Naive thymus-derived CD4-positive, alpha-beta T cell (primary cell): ENCODE results near the gene TNRC6B. TPM values are rescaled to one million over a fixed set of nuclear protein-coding genes. Genes with fewer than 3 reads are reported as not detected.
A peak's percentile ranks its signal among the peaks of the same experiment; 100 is the strongest.

Source experiments
- ATAC-seq: fragments of 150-1000 bp; cut with Tn5 transposase; 2 replicates; pipeline ENCODE4 v1.10.0; 2021; ENCODE audit warnings: mild to moderate bottlenecking, moderate library complexity
- CTCF ChIA-PET: fragments of 350-600 bp; sonication (Branson Sonifier 250); formaldehyde crosslinking; loops from one replicate; lab custom pipeline; 2021; ENCODE audit warnings: antibody characterized with exemption; lab: Charles Lee
- POLR2A ChIA-PET: fragments of 350-600 bp; sonication (Branson Sonifier 250); formaldehyde crosslinking; loops from one replicate; lab custom pipeline; 2021; ENCODE audit warnings: antibody characterized with exemption, inconsistent platforms; lab: Charles Lee
- DNase-seq, 9 donors: peaks; one replicate each; pipeline versions ENCODE4 v3.0.0 to v3.0.0-alpha.2; 2020 to 2022; ENCODE audit warnings: mixed read lengths in 1 of 9
- H3K27ac ChIP-seq: one replicate; pipeline ENCODE4 v1.7.0; 2013; ENCODE audit warnings: mild to moderate bottlenecking, low read depth, low read length, moderate library complexity
- H3K27me3 ChIP-seq, 2 donors: one replicate each; pipeline ENCODE4 v1.7.0; 2013; ENCODE audit warnings: low read length in 2 of 2, mild to moderate bottlenecking in 2 of 2, moderate library complexity in 2 of 2; ENCODE audit not compliant: control insufficient read depth in 2 of 2, insufficient read depth in 2 of 2
- H3K36me3 ChIP-seq, 3 experiments: 1 replicate in 2 of 3; 2 replicates in 1 of 3; pipeline ENCODE4 v1.7.0; 2013; ENCODE audit warnings: low read length in 3 of 3, mild to moderate bottlenecking in 3 of 3, moderate library complexity in 1 of 3; ENCODE audit not compliant: insufficient read depth in 3 of 3, control insufficient read depth in 2 of 3
- H3K4me1 ChIP-seq, 2 donors: one replicate each; pipeline ENCODE4 v1.7.0; 2013; ENCODE audit warnings: low read length in 2 of 2, mild to moderate bottlenecking in 2 of 2, moderate library complexity in 1 of 2; ENCODE audit not compliant: control insufficient read depth in 2 of 2, insufficient read depth in 2 of 2
- H3K4me3 ChIP-seq: 2 replicates; pipeline ENCODE4 v1.7.0; 2013; ENCODE audit warnings: mild to moderate bottlenecking, low read length
- H3K9me3 ChIP-seq, 3 experiments: 1 replicate in 2 of 3; 2 replicates in 1 of 3; pipeline ENCODE4 v1.7.0; 2013; ENCODE audit warnings: low read length in 3 of 3; ENCODE audit not compliant: control insufficient read depth in 2 of 3
- H3K27ac Mint-ChIP-seq, 9 donors: one replicate each; pipeline ENCODE4 v1.8.0; 2020 to 2022; ENCODE audit warnings: mixed read lengths in 9 of 9, mild to moderate bottlenecking in 8 of 9, moderate library complexity in 5 of 9, inconsistent platforms in 2 of 9
- H3K27me3 Mint-ChIP-seq, 5 donors: one replicate each; pipeline ENCODE4 v1.8.0; 2021 to 2022; ENCODE audit warnings: mixed read lengths in 5 of 5, mild to moderate bottlenecking in 1 of 5
- H3K36me3 Mint-ChIP-seq, 5 donors: one replicate each; pipeline ENCODE4 v1.8.0; 2020 to 2022; ENCODE audit warnings: mixed read lengths in 5 of 5, mild to moderate bottlenecking in 3 of 5, inconsistent platforms in 1 of 5
- H3K4me1 Mint-ChIP-seq, 7 donors: one replicate each; pipeline ENCODE4 v1.8.0; 2020 to 2022; ENCODE audit warnings: mixed read lengths in 7 of 7, mild to moderate bottlenecking in 3 of 7, inconsistent platforms in 1 of 7
- H3K4me3 Mint-ChIP-seq, 10 donors: one replicate each; pipeline ENCODE4 v1.8.0; 2020 to 2022; ENCODE audit warnings: mild to moderate bottlenecking in 10 of 10, mixed read lengths in 10 of 10, moderate library complexity in 6 of 10, inconsistent platforms in 2 of 10
- H3K9me3 Mint-ChIP-seq, 11 donors: one replicate each; pipeline ENCODE4 v1.8.0; 2020 to 2022; ENCODE audit warnings: mixed read lengths in 11 of 11, mild to moderate bottlenecking in 4 of 11, inconsistent platforms in 1 of 11, moderate library complexity in 1 of 11
- intact Hi-C, 2 donors: fragments of 100-400 bp; cut with micrococcal nuclease; formaldehyde crosslinking; loops; one replicate each; pipeline ENCODE4 v1.15.1; 2023
- polyA plus RNA-seq, 2 donors: library from polyadenylated mRNA; unstranded; fragments of 300-500 nt; fragmentation: Illumina TruSeq; gene quantifications; one replicate each; pipeline ENCODE4 v1.2.3, GENCODE V29; 2021
- total RNA-seq, 6 experiments: library from RNA in 5 of 6; stranded (reverse) in 5 of 6; gene quantifications; 1 replicate in 5 of 6; 2 replicates in 1 of 6; pipeline ENCODE4 v1.2.3 and lab custom pipeline; 2021 to 2026

Gene TNRC6B
- total and polyA plus RNA-seq, 7 experiments from 2014 or later = 67.4 to 165 (median 136) TPM

- intact Hi-C loops = no loop called here
- Mint-ChIP-seq H3K4me3 (no peak overlapping the region), H3K9me3 (peaks cover 0 to 1% (median 0%) of the 10 kb centered on the region in 11 donors), H3K36me3 (peaks cover 26 to 84% (median 62%) of the 10 kb centered on the region in 5 donors), H3K27ac (peak overlapping the region in 5 of 9 donors; percentile 17 to 80 (median 68)), H3K27me3 (no peaks in the 10 kb centered on the region), H3K4me1 (peaks cover 0 to 11% (median 6%) of the 10 kb centered on the region in 7 donors)
- Histone ChIP-seq H3K9me3 (no peaks in the 10 kb centered on the region), H3K27ac (no peak overlapping the region), H3K27me3 (no peaks in the 10 kb centered on the region), H3K4me1 (no peaks in the 10 kb centered on the region), H3K36me3 (peaks cover 68 to 100% (median 73%) of the 10 kb centered on the region in 3 experiments), H3K4me3 (no peak overlapping the region)
- ChIA-PET POLR2A (no interaction called here), CTCF (no interaction called here)
- ATAC-seq (no peak), DNase-seq (no peak)
These were observed 185.3 kb downstream of the TNRC6B start for GRCh38 chr22:40363059-40363458.

- intact Hi-C loops = no loop called here
- H3K4me3 Mint-ChIP-seq = no peak overlapping the region
- H3K27ac Mint-ChIP-seq = peak overlapping the region in 8 of 9 donors; percentile 22 to 72 (median 40)
- H3K27ac ChIP-seq = no peak overlapping the region
- H3K4me1 Mint-ChIP-seq = peaks cover 0 to 10% (median 6%) of the 10 kb centered on the region in 7 donors
- no peak overlapping the region for H3K4me3 ChIP-seq
- POLR2A ChIA-PET = no interaction called here
- no peaks in the 10 kb centered on the region for H3K27me3 ChIP-seq
- H3K27me3 Mint-ChIP-seq = no peaks in the 10 kb centered on the region
- ATAC-seq (no peak), DNase-seq (no peak)
- no peaks in the 10 kb centered on the region for H3K4me1 ChIP-seq
- peaks cover 0 to 1% (median 0%) of the 10 kb centered on the region in 11 donors for H3K9me3 Mint-ChIP-seq
- H3K9me3 ChIP-seq = no peaks in the 10 kb centered on the region
- peaks cover 22 to 73% (median 55%) of the 10 kb centered on the region in 5 donors for H3K36me3 Mint-ChIP-seq
- CTCF ChIA-PET = no interaction called here
- peaks cover 56 to 90% (median 64%) of the 10 kb centered on the region in 3 experiments for H3K36me3 ChIP-seq
These were observed 186.7 kb downstream of the TNRC6B start for GRCh38 chr22:40364431-40364830.

- Histone ChIP-seq H3K4me1 (peaks cover 0 to under 1% of the 10 kb centered on the region in 2 donors), H3K27ac (no peak overlapping the region), H3K36me3 (peaks cover 40 to 80% (median 56%) of the 10 kb centered on the region in 3 experiments), H3K9me3 (no peaks in the 10 kb centered on the region), H3K4me3 (no peak overlapping the region), H3K27me3 (no peaks in the 10 kb centered on the region)
- peak overlapping the region in 5 of 9 donors; percentile 14 to 79 (median 24) for H3K27ac Mint-ChIP-seq
- H3K9me3 Mint-ChIP-seq = peaks cover 0 to 1% (median 0%) of the 10 kb centered on the region in 11 donors
- H3K36me3 Mint-ChIP-seq = peaks cover 22 to 60% (median 49%) of the 10 kb centered on the region in 5 donors
- DNase-seq (no peak), ATAC-seq (no peak)
- no peaks in the 10 kb centered on the region for H3K27me3 Mint-ChIP-seq
- H3K4me1 Mint-ChIP-seq = peaks cover under 1 to 10% (median 6%) of the 10 kb centered on the region in 7 donors
- no peak overlapping the region for H3K4me3 Mint-ChIP-seq
- ChIA-PET CTCF (no interaction called here), POLR2A (interaction anchor here (1.0 kb wide), 1 partner anchor 49 kb away, joined by 4 read pairs; no protein-coding TSS in a partner anchor)
- intact Hi-C loops = no loop called here
These were observed 188.3 kb downstream of the TNRC6B start for GRCh38 chr22:40366068-40366467.

GRCh38 chr22:40367342-40367741 lies 189.6 kb downstream of the TNRC6B start:
- no peak for ATAC-seq
- Histone ChIP-seq H3K27me3 (no peaks in the 10 kb centered on the region), H3K27ac (no peak overlapping the region), H3K9me3 (no peaks in the 10 kb centered on the region), H3K4me3 (no peak overlapping the region), H3K4me1 (peaks cover 3 to 7% of the 10 kb centered on the region in 2 donors), H3K36me3 (peaks cover 27 to 67% (median 43%) of the 10 kb centered on the region in 3 experiments)
- H3K36me3 Mint-ChIP-seq = peaks cover 14 to 47% (median 39%) of the 10 kb centered on the region in 5 donors
- ChIA-PET POLR2A (interaction anchor here (0.7 kb wide), 1 partner anchor 40 kb away, joined by 3 read pairs; no protein-coding TSS in a partner anchor), CTCF (interaction anchor here (1.1 to 1.2 kb wide), 2 partner anchors 19 to 41 kb away, joined by 3 read pairs; no protein-coding TSS in a partner anchor)
- no peaks in the 10 kb centered on the region for H3K27me3 Mint-ChIP-seq
- intact Hi-C loops = no loop called here
- H3K4me1 Mint-ChIP-seq = peaks cover 7 to 17% (median 12%) of the 10 kb centered on the region in 7 donors
- H3K9me3 Mint-ChIP-seq = peaks cover 0 to 2% (median 0%) of the 10 kb centered on the region in 11 donors
- no peak overlapping the region for H3K4me3 Mint-ChIP-seq
- no peak for DNase-seq
- peak overlapping the region in 3 of 9 donors; percentile 0 to 41 (median 38) for H3K27ac Mint-ChIP-seq

GRCh38 chr22:40368016-40368415 lies 190.3 kb downstream of the TNRC6B start:
- POLR2A ChIA-PET = interaction anchor here (0.8 to 1.3 kb wide), 3 partner anchors 15 to 323 kb away, joined by 3 to 4 read pairs (median 3); no protein-coding TSS in a partner anchor
- intact Hi-C loops = no loop called here
- H3K4me1 ChIP-seq = peaks cover 3 to 13% of the 10 kb centered on the region in 2 donors
- H3K27ac Mint-ChIP-seq = peak overlapping the region in 1 of 9 donors; percentile 41
- H3K4me3 ChIP-seq = no peak overlapping the region
- H3K9me3 ChIP-seq = no peaks in the 10 kb centered on the region
- H3K4me1 Mint-ChIP-seq = peaks cover 12 to 23% (median 17%) of the 10 kb centered on the region in 7 donors
- no peaks in the 10 kb centered on the region for H3K27me3 ChIP-seq
- peaks cover 21 to 60% (median 36%) of the 10 kb centered on the region in 3 experiments for H3K36me3 ChIP-seq
- H3K27me3 Mint-ChIP-seq = no peaks in the 10 kb centered on the region
- no peak for DNase-seq
- H3K4me3 Mint-ChIP-seq = peak overlapping the region in 2 of 10 donors; percentile 17 to 33
- H3K36me3 Mint-ChIP-seq = peaks cover 8 to 40% (median 38%) of the 10 kb centered on the region in 5 donors
- ATAC-seq = no peak
- CTCF ChIA-PET = interaction anchor here (1.1 to 1.2 kb wide), 2 partner anchors 20 to 40 kb away, joined by 3 read pairs; no protein-coding TSS in a partner anchor
- no peak overlapping the region for H3K27ac ChIP-seq
- H3K9me3 Mint-ChIP-seq = peaks cover 0 to 1% (median 0%) of the 10 kb centered on the region in 11 donors

- Histone ChIP-seq H3K36me3 (peaks cover 21 to 52% (median 33%) of the 10 kb centered on the region in 3 experiments), H3K27me3 (no peaks in the 10 kb centered on the region), H3K4me3 (no peak overlapping the region), H3K4me1 (peaks cover 3 to 14% of the 10 kb centered on the region in 2 donors), H3K27ac (no peak overlapping the region), H3K9me3 (no peaks in the 10 kb centered on the region)
- H3K27me3 Mint-ChIP-seq = no peaks in the 10 kb centered on the region
- H3K4me1 Mint-ChIP-seq = peaks cover 17 to 28% (median 23%) of the 10 kb centered on the region in 7 donors
- intact Hi-C loops = no loop called here
- H3K4me3 Mint-ChIP-seq = no peak overlapping the region
- H3K27ac Mint-ChIP-seq = peak overlapping the region in 4 of 9 donors; percentile 15 to 73 (median 30)
- POLR2A ChIA-PET = interaction anchor here (0.6 to 1.3 kb wide), 3 partner anchors 14 to 324 kb away, joined by 3 read pairs; no protein-coding TSS in a partner anchor
- CTCF ChIA-PET = no interaction called here
- peaks cover 0 to 1% (median 0%) of the 10 kb centered on the region in 11 donors for H3K9me3 Mint-ChIP-seq
- DNase-seq (no peak), ATAC-seq (no peak)
- H3K36me3 Mint-ChIP-seq = peaks cover 8 to 41% (median 33%) of the 10 kb centered on the region in 5 donors
These were observed 191.1 kb downstream of the TNRC6B start for GRCh38 chr22:40368836-40369235.
